HG03432 (cell line): ENCODE data around the gene MMP28.

Experiments used
- ATAC-seq: cut with Tn5 transposase; IDR thresholded peaks from one replicate; pipeline ENCODE4 v1.9.1; 2021; ENCODE audit warnings: mild to moderate bottlenecking, moderate library complexity; ENCODE audit not compliant: unreplicated experiment

The MMP28 gene

DNA sequence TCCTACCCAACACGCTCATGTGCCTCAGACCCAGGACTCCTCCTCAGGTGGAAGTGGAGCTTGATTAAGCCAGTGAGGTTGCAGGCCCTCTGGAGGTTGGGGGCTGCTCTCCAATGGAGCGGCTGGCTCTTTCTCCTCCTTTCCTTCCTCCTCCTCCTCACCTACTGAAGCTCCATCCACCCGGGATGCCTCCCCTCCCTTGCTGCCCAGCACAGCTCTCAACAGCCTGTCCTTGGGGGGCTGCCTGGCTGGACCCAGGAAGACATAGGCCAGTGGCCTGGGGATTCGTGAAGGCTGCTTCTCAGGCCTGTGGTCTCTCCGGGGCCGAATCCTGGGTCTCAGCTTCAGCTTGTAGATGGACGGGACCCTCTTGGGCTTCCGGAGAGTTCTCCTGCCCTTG, 50.6 kb downstream of the MMP28 start:
- ATAC-seq = no peak

DNA sequence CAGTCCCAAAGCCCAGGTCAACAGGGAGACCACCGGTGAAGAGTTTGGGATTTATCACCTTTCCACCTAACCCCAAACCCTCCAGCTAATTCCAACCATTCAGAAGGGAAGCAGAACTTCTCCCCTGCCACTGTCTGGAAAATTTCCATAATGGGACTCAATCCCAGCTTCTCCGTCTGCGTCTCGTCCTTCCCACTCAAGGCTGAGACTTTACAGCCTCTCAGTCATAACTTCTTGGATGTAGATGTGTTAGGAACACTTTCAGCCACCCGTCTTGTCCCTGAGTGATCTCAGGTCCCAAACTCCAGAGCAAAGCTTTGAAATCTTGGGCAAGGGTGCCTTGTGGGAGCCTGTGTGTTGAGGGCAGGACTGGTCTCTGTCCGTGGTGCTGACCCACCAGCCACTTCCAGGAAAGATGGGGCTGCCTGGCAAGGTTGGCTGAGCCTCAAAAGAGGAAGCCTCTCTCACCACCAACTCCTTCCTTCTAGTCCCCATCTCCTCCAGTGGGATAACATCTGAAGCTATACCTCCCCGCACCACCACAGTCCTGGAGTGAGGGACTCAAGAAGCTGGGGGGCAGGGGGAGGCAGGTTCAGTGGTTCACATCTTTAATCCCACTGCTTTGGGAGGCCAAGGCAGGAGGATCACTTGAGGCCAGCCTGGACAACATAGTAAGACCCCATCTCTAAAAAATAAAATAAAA, 51.7 kb downstream of the MMP28 start:
- ATAC-seq = no peak

DNA sequence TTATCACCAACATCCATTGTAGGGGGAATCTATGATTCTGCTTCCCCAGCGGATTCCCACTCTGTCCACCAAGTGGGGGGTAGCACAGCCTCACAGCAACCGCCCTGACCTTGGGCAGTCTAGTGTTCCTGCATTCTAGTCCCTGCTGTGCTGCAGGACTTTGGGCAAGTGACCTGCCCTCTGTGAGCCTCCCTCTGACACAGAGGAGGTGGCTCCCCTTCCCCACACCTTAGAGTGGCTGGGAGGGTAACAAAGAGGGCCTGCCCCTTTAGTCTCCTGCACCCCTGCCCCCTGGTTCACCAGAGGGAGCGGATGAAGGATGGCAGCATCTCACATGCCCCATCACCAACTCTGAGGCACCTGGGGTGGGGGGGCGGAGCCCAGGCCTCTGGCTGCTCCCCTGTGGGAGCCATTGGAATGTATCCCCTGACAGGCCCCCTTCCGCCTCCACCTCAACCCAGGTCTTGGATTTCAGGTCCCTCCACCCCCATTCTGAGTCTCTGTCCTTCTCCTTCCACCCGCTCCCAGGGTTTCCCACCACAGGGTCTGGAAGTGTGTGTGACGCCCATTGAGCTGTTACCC, 52.5 kb downstream of the MMP28 start:
- no peak for ATAC-seq

DNA sequence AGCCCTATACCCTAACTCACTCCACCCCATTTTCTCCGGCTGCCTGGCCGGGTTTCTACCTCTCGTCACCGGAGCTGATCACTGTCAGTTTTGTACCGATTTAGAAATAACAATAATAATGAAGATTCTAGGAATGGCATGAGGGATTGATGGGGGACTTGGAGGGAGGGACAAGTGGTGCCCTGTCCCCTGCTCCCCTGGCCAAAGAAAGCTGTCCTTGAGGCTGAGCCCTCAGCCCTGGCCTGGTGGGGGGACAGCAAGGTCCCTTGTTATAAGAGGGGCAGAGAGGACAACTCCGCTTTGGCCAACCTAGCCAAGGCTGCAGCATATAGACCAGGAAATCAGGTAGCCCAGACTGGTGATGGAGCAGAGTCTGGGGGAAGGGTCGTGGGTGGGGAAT, 52.9 kb downstream of the MMP28 start:
- no peak for ATAC-seq

- ATAC-seq = no peak
These were observed 54.2 kb downstream of the MMP28 start for GRCh38 chr17:35740997-35741931.

GRCh38 chr17:35740216-35740615, 55.2 kb downstream of the MMP28 start:
- no peak for ATAC-seq

- no peak for ATAC-seq
These were observed 56.8 kb downstream of the MMP28 start for GRCh38 chr17:35738519-35739133.

DNA sequence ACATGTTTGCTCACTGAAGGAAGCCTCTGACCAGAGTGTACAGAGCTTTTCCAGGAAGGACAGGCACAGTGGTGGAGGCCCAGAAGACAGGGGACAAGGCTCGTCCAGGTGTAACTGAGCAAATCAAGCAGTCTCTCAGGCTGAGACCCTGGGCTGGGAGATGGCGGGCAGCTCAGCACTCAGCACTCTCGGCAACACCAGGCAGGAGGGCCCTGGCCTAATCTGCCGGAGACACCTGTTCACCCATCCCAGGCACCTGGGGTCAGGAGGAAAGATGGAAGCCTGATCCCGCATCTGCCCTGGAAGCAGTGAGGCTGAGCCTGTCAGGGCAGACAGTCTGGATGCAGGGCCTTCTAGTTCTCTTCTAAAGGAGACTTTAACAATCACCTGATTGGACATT, 59.2 kb downstream of the MMP28 start:
- ATAC-seq = no peak

DNA sequence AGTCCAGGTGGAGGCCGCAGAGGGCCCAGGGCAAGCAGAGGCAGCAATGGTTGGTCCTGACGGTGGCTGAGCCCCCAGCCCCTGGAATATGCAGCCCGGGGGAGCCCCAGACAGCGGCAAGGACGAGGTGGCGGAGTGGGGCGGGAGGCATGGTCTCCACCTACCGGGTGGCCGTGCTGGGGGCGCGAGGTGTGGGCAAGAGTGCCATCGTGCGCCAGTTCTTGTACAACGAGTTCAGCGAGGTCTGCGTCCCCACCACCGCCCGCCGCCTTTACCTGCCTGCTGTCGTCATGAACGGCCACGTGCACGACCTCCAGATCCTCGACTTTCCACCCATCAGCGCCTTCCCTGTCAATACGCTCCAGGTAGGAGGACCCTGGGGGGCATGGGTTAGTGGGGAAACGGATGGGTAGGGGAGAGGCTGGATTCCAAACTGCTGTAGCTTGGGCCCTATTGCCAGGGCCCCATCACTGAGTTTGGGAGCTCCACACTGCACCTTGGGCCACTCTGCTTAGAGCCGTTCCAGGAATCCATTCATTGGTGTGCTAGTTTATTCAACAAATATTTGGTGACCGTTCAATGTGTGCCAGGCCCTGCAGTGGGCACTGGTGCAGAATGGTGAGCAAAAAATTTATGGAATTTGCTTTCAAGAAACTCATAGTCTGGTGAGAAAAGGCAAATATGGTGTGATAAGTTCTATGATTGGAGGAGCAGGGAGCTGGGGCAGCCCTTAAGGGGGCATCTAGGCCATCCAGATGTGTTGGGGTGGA, 60.2 kb downstream of the MMP28 start:
- ATAC-seq = no peak

DNA sequence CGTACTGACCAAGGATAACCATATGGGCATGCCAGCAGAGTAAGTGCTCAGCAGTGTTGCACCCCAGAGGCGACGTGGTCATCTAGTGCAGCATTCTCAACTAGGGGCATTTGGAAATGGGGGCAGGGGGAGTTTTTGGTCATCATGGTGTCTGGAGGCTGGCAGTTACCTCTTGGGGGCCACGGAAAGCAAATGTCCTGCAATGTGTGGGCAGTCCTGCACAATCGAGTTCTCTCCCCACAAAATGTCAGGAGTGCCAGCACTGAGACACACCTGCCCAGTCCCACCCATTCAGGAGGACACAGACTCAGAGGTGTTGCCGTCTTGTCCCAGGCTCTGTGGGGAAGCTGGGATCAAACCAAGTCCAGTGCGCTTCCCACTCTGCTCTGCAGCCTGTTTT, 61.0 kb downstream of the MMP28 start:
- ATAC-seq = no peak

GRCh38 chr17:35733366-35733765, 62.1 kb downstream of the MMP28 start:
- no peak for ATAC-seq

- no peak for ATAC-seq
These were observed 62.7 kb downstream of the MMP28 start for GRCh38 chr17:35732806-35733136.

DNA sequence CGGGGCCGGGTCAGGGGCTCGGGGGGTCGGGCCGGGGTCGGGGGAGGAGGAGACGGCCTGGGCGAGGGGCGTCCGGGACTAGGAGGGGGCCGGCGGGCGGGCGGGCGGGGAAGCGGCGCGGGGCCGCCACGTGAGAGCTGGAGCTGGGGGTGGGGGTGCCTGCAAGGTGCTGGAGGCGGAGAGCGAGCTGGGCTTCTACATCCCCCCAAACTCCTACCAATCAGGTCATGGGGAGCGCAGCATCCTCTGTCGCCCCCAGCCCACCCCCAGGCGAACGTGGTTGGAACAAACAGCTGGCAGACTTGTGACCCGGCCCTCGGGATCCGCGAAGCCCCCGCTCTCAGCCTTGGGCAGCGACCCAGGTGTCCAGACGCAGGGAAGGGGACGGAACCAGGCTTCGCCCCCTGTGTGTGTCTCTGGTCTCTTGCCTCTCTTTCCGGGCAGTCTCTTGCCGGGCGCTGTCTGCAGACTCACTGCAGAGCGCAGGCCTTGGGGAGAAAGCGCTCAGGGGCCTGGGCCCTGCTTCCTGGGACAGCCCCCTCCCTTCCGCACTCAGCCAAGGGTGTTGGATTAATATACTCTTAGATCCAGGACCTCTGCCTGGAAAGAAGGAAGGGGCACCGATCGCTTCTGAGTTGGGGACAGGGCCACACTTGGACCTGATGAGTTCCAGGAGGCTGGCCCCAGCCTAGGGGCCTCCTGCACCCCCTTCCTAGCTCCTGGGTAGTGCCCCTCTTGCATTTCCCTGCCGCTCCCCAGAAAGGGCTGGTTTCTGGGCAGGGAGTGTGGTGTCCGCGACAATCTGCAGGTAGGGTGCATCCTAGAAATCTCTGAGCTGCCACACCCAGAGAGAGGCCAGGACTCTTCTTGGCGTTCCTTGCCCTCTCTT, 63.3 kb downstream of the MMP28 start:
- ATAC-seq = no peak

- ATAC-seq = no peak
These were observed 64.1 kb downstream of the MMP28 start, which contains the start of gene RASL10B for GRCh38 chr17:35731239-35731916. Gene RASL10B, plus strand, starts transcription at chr17:35731639. Its CDS starts 3,546 bp downstream, at chr17:35735185.

GRCh38 chr17:35730400-35731005, 64.9 kb downstream of the MMP28 start:
- no peak for ATAC-seq

DNA sequence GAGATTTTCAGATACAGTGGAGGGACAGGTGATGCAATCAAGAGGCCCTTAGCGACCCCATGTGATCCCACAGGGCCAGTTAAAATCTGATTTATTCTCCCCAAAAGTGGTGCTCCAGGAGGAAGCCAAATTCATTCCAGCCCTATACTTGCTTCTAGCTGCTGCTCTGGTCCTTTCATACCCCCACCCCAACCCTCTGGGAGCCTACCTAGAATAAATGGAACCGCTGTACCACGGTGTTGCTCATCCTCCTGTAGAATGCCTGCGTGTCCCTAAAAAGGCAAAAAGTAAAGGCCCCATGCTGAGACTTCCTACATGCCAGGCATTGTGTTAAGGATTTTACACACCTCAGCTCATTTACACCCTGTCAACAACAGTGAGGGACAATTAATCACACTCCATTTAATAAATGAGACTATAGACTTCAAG, 66.0 kb downstream of the MMP28 start:
- no peak for ATAC-seq

DNA sequence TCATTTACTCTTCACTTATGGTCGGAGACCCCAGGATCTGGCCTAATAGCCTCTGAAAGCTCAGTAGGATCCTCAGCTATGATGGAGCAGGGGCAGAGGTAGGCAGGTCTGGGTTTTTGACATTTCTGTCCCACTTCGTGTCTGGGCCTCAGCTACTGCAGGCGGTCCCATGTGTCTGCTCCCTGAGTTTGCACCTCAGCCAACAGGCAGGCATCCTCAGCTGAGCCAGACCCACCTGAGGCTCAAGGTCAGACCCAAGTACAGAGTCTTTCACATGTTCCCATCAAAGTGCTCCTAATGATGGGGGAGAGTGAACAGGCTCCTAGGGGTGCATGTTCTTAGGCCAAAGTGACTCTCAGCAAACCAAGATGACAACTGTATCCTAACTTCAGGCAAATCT, 66.9 kb downstream of the MMP28 start:
- ATAC-seq = no peak

GRCh38 chr17:35727635-35728034, 67.8 kb downstream of the MMP28 start:
- ATAC-seq = no peak
